Muscle of leg (tissue), 11 donors: ENCODE measurements around the gene NDOR1. TPM values are rescaled to one million over a fixed set of nuclear protein-coding genes. Genes with fewer than 3 reads are reported as not detected.

Experiments
- DNase-seq: peaks from one replicate; pipeline ENCODE4 v3.0.0; 2013
- H3K27ac ChIP-seq: one replicate; pipeline ENCODE4 v1.5.1; 2013; ENCODE audit warnings: mild to moderate bottlenecking, low read length, control low read depth
- H3K27me3 ChIP-seq: one replicate; pipeline ENCODE4 v1.6.1; 2013; ENCODE audit warnings: low read length; ENCODE audit not compliant: control insufficient read depth, insufficient read depth
- H3K36me3 ChIP-seq: one replicate; pipeline ENCODE4 v1.6.1; 2013; ENCODE audit warnings: low read length; ENCODE audit not compliant: control insufficient read depth, insufficient read depth
- H3K4me1 ChIP-seq: one replicate; pipeline ENCODE4 v1.6.1; 2013; ENCODE audit warnings: low read length; ENCODE audit not compliant: control insufficient read depth, insufficient read depth
- H3K4me3 ChIP-seq: one replicate; pipeline ENCODE4 v1.5.1; 2013; ENCODE audit warnings: low read length, control low read depth
- H3K9me3 ChIP-seq: replicated peaks from 2 replicates; pipeline ENCODE4 v1.6.1; 2013; ENCODE audit warnings: low read depth, low read length; ENCODE audit not compliant: control insufficient read depth
- WGBS: methylation state at CpG from one replicate; pipeline ENCODE4 v1.1.5; 2013; ENCODE audit warnings: missing lambda C conversion rate; ENCODE audit not compliant: insufficient coverage; 5-methylcytosine and 5-hydroxymethylcytosine counted together
- polyA plus RNA-seq, 8 donors: library from polyadenylated mRNA; unstranded; fragments of 120-200 nt; gene quantifications; one replicate each; pipeline versions ENCODE4 v1.2.1 to v1.2.3, GENCODE V29; 2013; ENCODE audit warnings: inconsistent platforms in 1 of 8, low replicate concordance in 1 of 8; ENCODE audit not compliant: insufficient read length in 8 of 8, insufficient read depth in 1 of 8
- total RNA-seq: library from RNA; stranded (reverse); fragments of 120-200 nt; gene quantifications from one replicate; pipeline ENCODE4 v1.2.4, GENCODE V29; 2013

The NDOR1 gene
- total and polyA plus RNA-seq, 9 donors = 3.1 to 10.8 (median 8.0) TPM

DNA sequence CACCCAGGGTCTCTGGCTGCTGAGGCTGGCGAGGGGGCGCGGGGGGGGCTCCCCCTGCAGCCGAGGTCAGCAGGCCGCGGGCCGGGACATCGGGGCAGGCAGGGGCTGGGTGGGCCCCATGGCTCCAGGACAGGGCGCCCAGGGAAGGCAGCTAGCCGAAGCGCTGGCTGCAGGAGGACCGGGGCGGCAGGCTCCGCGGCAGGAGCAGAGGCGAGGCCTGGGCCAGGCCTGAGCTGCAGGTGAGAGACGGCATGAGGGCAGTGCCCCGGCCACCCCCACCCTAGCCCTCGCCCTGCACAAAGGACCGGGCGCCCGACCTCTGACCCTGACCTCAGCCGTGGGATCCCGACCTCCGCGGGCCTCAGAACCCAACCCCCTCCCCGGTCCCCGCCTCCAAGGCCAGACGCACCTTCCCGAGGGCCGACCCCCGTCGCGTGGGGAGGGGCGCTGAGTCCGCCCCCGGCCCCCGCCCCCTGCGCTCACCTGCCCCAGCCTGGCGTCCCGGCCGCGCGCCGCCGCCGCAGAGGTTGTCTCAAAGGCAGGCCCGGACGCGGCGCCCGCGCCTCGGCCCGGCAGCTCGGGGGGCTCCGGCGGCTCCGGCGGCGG lies 16.1 kb downstream of the NDOR1 start:
- Histone ChIP-seq H3K27ac (no peak overlapping the region), H3K4me3 (peak overlapping the region; percentile 19), H3K27me3 (peaks cover 3% of the 10 kb centered on the region), H3K4me1 (peaks cover 28% of the 10 kb centered on the region), H3K36me3 (peaks cover 1% of the 10 kb centered on the region), H3K9me3 (no peaks in the 10 kb centered on the region)
- 5% methylated on average over 61 of the region's 61 CpGs for WGBS
- DNase-seq = no peak

GRCh38 chr9:137222190-137223077 lies 16.9 kb downstream of the NDOR1 start, which contains the start of gene RNF208:
RNF208 (minus strand) TSS chr9:137222240; CDS start chr9:137221212, 1,028 bp downstream.
- Histone ChIP-seq H3K4me1 (peaks cover 34% of the 10 kb centered on the region), H3K27ac (peak within 1 kb of the TSS; percentile 88), H3K36me3 (no peaks in the 10 kb centered on the region), H3K9me3 (no peaks in the 10 kb centered on the region), H3K4me3 (peak within 1 kb of the TSS; percentile 89), H3K27me3 (peaks cover 3% of the 10 kb centered on the region)
- WGBS = 3% methylated on average over 85 of the region's 88 CpGs
- peak; percentile 38 for DNase-seq

DNA sequence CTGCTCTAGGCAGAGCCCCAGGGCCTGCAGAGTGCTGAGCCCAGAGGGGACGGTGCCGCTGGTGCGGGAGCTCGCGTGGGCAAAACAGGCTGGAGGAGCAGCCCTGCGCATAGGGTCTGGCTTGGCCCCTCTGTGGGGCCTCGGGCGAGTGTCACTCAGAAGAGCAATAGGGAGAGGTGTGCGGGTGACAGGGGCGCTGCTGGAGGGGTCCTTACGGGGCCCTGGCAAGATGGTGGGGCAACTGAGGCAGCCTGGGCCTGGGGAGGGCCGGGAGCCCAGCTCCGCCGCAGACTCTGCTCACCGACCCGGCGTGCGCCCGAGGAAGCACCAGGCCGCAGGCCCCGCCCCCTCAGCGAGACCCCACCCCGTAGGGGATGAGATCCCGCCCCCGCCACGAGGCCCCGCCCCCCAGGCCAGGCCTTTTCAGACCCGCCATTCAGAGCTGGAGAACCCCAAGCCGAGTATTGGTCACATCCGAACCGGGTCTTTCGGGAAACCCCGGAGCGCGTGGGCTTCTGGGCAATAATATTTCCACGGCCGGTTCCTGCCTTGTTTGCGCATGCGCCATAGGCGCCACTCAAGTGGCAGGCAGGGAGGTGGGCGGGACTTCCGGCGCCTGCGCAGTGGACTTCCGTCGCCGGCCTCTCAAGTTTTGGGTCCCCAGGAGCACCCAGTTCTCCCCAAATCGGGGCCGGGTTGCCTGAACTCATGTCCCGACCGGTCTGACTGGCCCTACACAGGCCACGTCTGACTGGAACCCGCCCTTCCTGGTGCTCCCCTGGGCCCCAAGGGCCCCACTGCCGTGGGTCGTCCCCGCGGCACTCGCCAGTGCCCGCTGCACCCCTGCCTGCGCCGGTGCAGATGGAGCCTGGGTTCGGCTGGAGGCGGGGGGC lies 17.8 kb downstream of the NDOR1 start:
- Histone ChIP-seq H3K4me1 (peaks cover 38% of the 10 kb centered on the region), H3K27me3 (peaks cover 5% of the 10 kb centered on the region), H3K9me3 (no peaks in the 10 kb centered on the region), H3K36me3 (no peaks in the 10 kb centered on the region), H3K27ac (peak overlapping the region; percentile 88), H3K4me3 (peak overlapping the region; percentile 89)
- peak; percentile 99 for DNase-seq
- 2% methylated on average over 63 of the region's 63 CpGs for WGBS

DNA sequence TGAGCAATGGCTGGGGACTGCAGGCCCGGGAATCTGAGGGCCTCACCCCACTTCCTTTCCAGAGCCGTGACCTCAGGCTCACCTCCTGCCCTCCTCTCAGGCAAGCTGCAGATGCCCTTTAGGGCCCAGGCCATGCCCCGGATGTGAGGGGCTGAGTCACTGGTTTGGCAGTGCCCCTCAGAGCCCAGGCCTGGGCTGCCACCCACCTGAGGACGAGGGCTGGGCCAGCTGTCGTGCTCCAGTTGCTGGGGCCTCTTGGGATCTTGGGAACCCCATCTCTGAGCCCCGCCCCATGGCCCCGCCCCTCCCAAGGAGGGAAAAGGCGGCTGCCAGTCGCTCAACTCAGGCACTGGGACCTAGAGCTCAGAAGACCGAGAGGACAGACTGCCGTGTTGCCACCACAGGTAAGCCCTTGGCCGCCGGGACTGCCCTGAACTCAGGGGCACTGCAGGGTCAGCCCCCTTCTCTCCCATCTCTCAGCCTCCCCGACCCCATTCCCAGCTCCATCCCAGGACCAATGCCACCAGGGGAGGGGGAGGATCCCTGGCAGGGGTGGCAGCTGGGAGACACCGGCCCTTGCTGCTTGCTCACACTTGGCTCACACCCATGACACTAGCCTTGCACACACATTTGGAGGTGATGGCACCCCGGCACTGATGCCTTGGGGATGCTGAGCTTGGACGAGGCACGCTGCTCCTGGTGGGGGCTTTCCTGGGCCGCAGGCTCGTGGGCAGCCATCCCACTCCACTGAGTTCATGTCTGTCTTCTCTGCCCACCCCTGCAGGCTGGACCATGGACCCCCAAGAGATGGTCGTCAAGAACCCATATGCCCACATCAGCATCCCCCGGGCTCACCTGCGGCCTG lies 19.6 kb downstream of the NDOR1 start, which contains the start of gene CYSRT1:
Gene CYSRT1, plus strand, starts transcription at position 345 of the 865 bp plus-strand sequence. Its CDS starts 448 bp downstream, at position 793.
- H3K9me3 ChIP-seq = no peaks in the 10 kb centered on the region
- no peak within 1 kb of the TSS for H3K27ac ChIP-seq
- H3K27me3 ChIP-seq = peaks cover 12% of the 10 kb centered on the region
- no peak for DNase-seq
- peak within 1 kb of the TSS; percentile 89 for H3K4me3 ChIP-seq
- 52% methylated on average over 17 of the region's 23 CpGs for WGBS
- peaks cover 38% of the 10 kb centered on the region for H3K4me1 ChIP-seq
- H3K36me3 ChIP-seq = no peaks in the 10 kb centered on the region

DNA sequence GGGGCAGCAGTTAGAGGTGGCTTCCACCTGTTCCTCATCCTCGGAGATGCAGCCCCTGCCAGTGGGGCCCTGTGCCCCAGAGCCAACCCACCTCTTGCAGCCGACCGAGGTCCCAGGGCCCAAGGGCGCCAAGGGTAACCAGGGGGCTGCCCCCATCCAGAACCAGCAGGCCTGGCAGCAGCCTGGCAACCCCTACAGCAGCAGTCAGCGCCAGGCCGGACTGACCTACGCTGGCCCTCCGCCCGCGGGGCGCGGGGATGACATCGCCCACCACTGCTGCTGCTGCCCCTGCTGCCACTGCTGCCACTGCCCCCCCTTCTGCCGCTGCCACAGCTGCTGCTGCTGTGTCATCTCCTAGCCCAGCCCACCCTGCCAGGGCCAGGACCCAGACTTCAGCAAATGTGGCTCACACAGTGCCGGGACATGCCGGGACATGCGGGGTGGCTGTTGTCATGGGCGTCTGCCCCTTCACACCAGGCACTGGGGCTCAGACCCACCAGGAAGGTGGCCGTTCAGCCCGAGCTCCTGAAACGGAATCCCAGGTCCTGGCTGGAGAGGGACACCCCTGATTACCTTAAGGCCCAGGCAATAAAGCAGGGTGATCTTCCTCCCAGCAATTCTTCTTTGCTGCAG lies 20.3 kb downstream of the NDOR1 start:
- no peak for DNase-seq
- Histone ChIP-seq H3K4me1 (peaks cover 36% of the 10 kb centered on the region), H3K36me3 (no peaks in the 10 kb centered on the region), H3K27ac (no peak overlapping the region), H3K27me3 (peaks cover 14% of the 10 kb centered on the region), H3K9me3 (no peaks in the 10 kb centered on the region), H3K4me3 (no peak overlapping the region)
- 81% methylated on average over 16 of the region's 21 CpGs for WGBS

- Histone ChIP-seq H3K9me3 (no peaks in the 10 kb centered on the region), H3K27ac (no peak overlapping the region), H3K4me1 (peaks cover 35% of the 10 kb centered on the region), H3K36me3 (no peaks in the 10 kb centered on the region), H3K4me3 (no peak overlapping the region), H3K27me3 (peaks cover 14% of the 10 kb centered on the region)
- WGBS = 78% methylated on average over 13 of the region's 18 CpGs
- DNase-seq = no peak
These were observed 21.0 kb downstream of the NDOR1 start for GRCh38 chr9:137226338-137227053.

DNA sequence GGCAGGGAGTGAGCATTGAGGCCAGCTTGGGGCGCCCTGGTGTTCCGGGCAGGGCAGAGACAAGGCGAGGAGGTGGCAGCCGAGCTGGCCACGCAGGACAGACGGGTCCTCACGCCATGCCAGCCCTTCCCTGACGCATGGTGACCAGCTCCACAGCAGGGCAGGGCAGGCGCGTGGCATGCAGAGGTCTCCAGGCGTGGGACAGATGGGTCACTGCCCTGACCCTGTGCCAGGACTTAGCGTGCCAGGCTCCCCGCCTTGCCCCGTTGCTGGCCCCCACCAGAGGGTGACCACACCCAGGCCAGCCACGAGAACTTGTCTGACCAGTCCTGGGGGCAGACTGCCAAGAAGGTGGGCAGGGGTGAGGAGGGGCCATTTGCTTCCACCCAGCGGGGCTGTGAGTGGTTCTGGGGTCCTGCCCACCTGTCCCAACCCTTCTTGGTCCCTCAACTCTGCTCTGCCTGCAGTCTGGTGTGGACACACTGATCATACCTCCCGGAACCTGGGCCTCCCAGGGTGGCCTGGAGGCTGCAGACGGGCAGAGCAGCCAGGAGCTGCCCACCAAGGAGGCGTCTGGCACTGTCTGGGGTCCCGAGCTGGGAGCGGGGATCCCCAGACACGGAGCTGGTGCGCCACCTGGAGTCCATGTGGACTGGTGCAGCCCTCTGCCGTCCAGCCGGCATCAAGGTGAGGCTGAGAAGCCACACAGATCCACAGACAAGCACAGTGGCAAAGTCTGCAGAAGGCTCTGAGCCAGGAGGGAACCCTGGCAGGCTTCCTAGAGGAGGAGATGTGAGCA lies 21.8 kb downstream of the NDOR1 start, which contains the start of gene RNF224:
Gene RNF224, plus strand, starts transcription at position 449 of the 799 bp plus-strand sequence. CDS start 834 bp downstream, outside the sequence.
- no peaks in the 10 kb centered on the region for H3K9me3 ChIP-seq
- DNase-seq = peak; percentile 68
- WGBS = 38% methylated on average over 25 of the region's 25 CpGs
- no peaks in the 10 kb centered on the region for H3K36me3 ChIP-seq
- peaks cover 18% of the 10 kb centered on the region for H3K27me3 ChIP-seq
- H3K4me1 ChIP-seq = peaks cover 35% of the 10 kb centered on the region
- no peak within 1 kb of the TSS for H3K27ac ChIP-seq
- no peak within 1 kb of the TSS for H3K4me3 ChIP-seq
